Nephron progenitor cell (in vitro differentiated cells): ENCODE measurements around the gene MRPL23.
A peak's percentile ranks its signal among the peaks of the same experiment; 100 is the strongest.

Source experiments
- DNase-seq: peaks from one replicate; pipeline ENCODE4 v3.0.0; 2021
- H3K27ac Mint-ChIP-seq: 2 replicates; pipeline ENCODE4 v1.8.0; 2021; ENCODE audit warnings: mild to moderate bottlenecking, moderate library complexity, mixed read lengths
- H3K27me3 Mint-ChIP-seq: 2 replicates; pipeline ENCODE4 v1.8.0; 2021; ENCODE audit warnings: mild to moderate bottlenecking, low read depth, mixed read lengths; ENCODE audit not compliant: poor library complexity
- H3K36me3 Mint-ChIP-seq: 2 replicates; pipeline ENCODE4 v1.8.0; 2021; ENCODE audit warnings: low read depth, mixed read lengths
- H3K4me1 Mint-ChIP-seq: 2 replicates; pipeline ENCODE4 v1.8.0; 2021; ENCODE audit warnings: mixed read lengths
- H3K4me3 Mint-ChIP-seq: 2 replicates; pipeline ENCODE4 v1.8.0; 2021; ENCODE audit warnings: mild to moderate bottlenecking, moderate library complexity, mixed read lengths
- H3K9me3 Mint-ChIP-seq: 2 replicates; pipeline ENCODE4 v1.8.0; 2021; ENCODE audit warnings: mild to moderate bottlenecking, moderate library complexity, mixed read lengths
- CTCF ChIP-seq: fragments of 200-600 bp; sonication (generic); IDR thresholded peaks from 2 replicates; pipeline ENCODE4 v1.5.0; 2021; ENCODE audit warnings: antibody characterized with exemption

Gene MRPL23

GRCh38 chr11:1908618-1909017 lies 38.5 kb upstream of the MRPL23 start:
- Mint-ChIP-seq H3K27me3 (peaks cover 15% of the 10 kb centered on the region), H3K36me3 (no peaks in the 10 kb centered on the region), H3K4me1 (peaks cover 26% of the 10 kb centered on the region), H3K27ac (peak overlapping the region; percentile 13), H3K9me3 (no peaks in the 10 kb centered on the region), H3K4me3 (no peak overlapping the region)
- no peak for DNase-seq
- no peak for TF ChIP-seq CTCF

- Mint-ChIP-seq H3K27me3 (peaks cover 12% of the 10 kb centered on the region), H3K36me3 (no peaks in the 10 kb centered on the region), H3K4me3 (no peak overlapping the region), H3K27ac (no peak overlapping the region), H3K9me3 (no peaks in the 10 kb centered on the region), H3K4me1 (peaks cover 32% of the 10 kb centered on the region)
- no peak for TF ChIP-seq CTCF
- DNase-seq, result no peak
These were observed 37.6 kb upstream of the MRPL23 start for GRCh38 chr11:1909524-1909923.

DNA sequence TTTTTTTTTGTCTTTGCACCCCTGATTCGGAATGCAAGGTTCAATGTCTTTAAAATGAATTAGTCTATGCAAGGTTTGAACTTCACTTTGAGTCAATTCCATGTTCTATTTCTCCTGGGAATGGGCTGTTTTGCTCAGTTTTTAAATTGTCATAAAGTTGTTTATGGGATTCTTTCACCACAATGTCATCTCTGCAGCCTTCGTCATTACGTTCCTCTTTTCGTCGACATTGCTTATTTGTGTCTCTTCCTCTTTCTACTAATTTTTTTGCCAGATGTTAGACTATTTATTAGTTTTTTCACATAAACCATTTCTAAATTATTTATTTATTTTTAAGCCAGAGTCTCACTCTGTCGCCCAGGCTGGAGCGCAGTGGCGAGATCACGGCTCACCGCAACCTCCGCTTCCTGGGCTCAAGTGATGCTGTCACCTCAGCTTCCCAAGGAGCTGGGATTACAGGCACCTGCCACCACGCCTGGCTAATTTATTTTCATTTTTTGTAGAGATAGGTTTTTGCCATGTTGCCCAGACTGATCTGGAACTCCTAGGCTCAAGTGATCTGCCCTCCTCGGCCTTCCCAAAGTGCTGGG lies 34.7 kb upstream of the MRPL23 start:
- Mint-ChIP-seq H3K27ac (no peak overlapping the region), H3K4me3 (no peak overlapping the region), H3K27me3 (peaks cover 10% of the 10 kb centered on the region), H3K4me1 (peaks cover 31% of the 10 kb centered on the region), H3K36me3 (no peaks in the 10 kb centered on the region), H3K9me3 (no peaks in the 10 kb centered on the region)
- DNase-seq, result no peak
- no peak for TF ChIP-seq CTCF

DNA sequence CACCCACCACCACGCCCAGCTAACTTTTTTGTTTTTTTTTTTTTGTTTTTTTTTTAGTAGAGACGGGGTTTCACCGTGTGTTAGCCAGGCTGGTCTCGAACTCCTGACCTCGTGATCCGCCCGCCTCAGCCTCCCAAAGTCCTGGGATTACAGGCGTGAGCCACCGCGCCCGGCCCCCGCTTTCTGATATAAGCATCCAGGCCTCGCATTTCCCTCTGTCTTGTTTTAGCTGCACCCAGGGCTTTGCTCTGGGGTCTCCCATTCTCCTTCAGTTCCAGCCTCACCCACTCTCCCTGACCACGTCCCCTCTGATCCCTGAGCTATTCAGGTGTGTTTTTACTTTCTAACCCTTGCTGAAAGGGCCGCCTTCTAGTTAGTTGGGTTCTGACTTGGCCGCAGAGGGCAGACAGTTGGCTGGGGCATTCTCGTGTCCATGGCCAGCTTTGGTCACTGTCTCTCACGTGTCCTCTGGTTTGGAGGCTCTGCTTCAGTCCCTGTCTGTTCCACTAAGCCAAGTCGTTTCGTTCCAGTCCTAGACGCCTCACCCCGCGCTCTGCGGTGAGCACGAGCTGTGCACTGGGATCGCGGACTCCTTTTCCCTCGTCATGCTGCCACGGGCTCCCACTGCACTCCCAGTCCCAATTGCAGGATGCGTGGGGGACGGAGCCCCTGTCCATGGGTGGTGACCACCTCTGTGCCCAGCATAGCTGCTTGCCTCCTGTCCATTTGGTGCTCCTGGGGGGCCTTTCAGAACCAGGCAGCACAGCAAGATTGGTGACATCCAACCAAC lies 33.7 kb upstream of the MRPL23 start:
- no peak for DNase-seq
- TF ChIP-seq CTCF, result no peak
- Mint-ChIP-seq H3K4me1 (peaks cover 23% of the 10 kb centered on the region), H3K27ac (no peak overlapping the region), H3K9me3 (no peaks in the 10 kb centered on the region), H3K36me3 (no peaks in the 10 kb centered on the region), H3K27me3 (peaks cover 12% of the 10 kb centered on the region), H3K4me3 (no peak overlapping the region)

- Mint-ChIP-seq H3K4me3 (no peak overlapping the region), H3K36me3 (no peaks in the 10 kb centered on the region), H3K4me1 (peaks cover 23% of the 10 kb centered on the region), H3K27ac (no peak overlapping the region), H3K27me3 (peaks cover 10% of the 10 kb centered on the region), H3K9me3 (no peaks in the 10 kb centered on the region)
- no peak for TF ChIP-seq CTCF
- no peak for DNase-seq
These were observed 31.4 kb upstream of the MRPL23 start for GRCh38 chr11:1915795-1916131.
